Lower lobe of right lung (tissue), 2 donors: ENCODE data around the gene ANO4. TPM values are rescaled to one million over a fixed set of nuclear protein-coding genes. Genes with fewer than 3 reads are reported as not detected.

Experiments used
- ATAC-seq, 2 donors: fragments of 200-7000 bp; cut with Tn5 transposase; one replicate each; pipeline ENCODE4 v1.9.1; 2020 to 2022; ENCODE audit warnings: mild to moderate bottlenecking in 2 of 2, moderate library complexity in 2 of 2
- DNase-seq: peaks from one replicate; pipeline ENCODE4 v3.0.0-alpha.2; 2020
- H3K27ac ChIP-seq: fragments of 200-600 bp; one replicate; pipeline ENCODE4 v1.8.0; 2022
- H3K27me3 ChIP-seq: fragments of 200-600 bp; one replicate; pipeline ENCODE4 v1.8.0; 2022; ENCODE audit warnings: low read depth
- H3K36me3 ChIP-seq: fragments of 200-600 bp; one replicate; pipeline ENCODE4 v1.8.0; 2022; ENCODE audit warnings: mild to moderate bottlenecking
- H3K4me1 ChIP-seq: fragments of 200-600 bp; one replicate; pipeline ENCODE4 v1.8.0; 2022
- H3K4me3 ChIP-seq: fragments of 200-600 bp; one replicate; pipeline ENCODE4 v1.8.0; 2022; ENCODE audit warnings: mild to moderate bottlenecking
- H3K9me3 ChIP-seq: fragments of 200-600 bp; one replicate; pipeline ENCODE4 v1.8.0; 2022
- intact Hi-C: fragments of 100-400 bp; cut with DNase I; formaldehyde crosslinking; loops from one replicate; pipeline ENCODE4 v1.11.0; 2022
- long read RNA-seq: library from polyadenylated mRNA; unstranded; transcript quantifications from one replicate; pipeline ENCODE4 v2.0.0, GENCODE V29; 2021
- total RNA-seq: library from RNA; stranded (reverse); fragmentation: NEBNext Ultra II Directional; extraction: Animal tissue kit (Norgen Biotek cat#: 25700); gene quantifications from one replicate; pipeline ENCODE4 v1.2.1, GENCODE V29; 2021
- TF ChIP-seq, protein P1 (sequence below): fragments of 200-600 bp; IDR thresholded peaks from one replicate; pipeline ENCODE4 v1.8.0; 2022; ENCODE audit warnings: antibody characterized with exemption, mild to moderate bottlenecking
- donor health status: DM: no; HTN: yes; CAD: no; lungs with severe emphysema.

ANO4 gene
- 0.74 TPM for total RNA-seq
- long read RNA-seq, result 0 reads

DNA sequence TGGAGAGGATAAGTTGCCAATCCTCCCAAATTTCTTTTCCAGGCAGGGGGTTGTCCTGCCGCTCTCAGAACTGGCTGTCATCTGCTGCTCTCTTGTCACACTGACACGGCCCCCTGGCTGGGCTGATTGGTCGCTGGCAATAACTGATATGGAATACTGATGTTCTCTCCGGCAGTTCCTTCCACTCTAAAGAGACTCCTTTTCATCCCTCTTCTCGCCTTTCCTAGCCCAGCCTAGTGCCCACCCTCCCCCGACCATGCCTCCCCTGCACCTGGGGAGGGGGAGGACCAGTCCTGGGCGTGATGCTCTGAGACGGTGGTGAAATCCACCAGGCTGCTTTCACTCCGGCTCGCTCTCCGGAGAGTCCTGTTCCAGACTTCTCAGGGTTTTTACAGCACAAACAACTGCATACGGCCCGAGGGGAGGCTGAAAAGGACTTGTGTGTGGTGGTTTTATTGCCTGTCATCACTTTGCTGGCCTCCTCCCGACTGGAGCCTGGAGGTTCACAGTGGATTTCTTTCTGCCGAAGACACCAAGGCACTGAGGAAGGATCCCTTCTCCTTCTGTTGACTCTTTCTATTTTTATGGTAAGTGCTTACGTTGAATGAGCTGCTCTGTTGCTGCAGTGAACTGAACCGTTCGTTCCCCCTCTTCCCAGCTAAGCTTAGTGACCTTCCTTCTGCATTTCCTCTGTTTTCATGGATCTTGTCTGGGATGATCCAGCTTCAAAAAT lies at the start of gene ANO4:
Gene ANO4, plus strand, starts transcription at position 336 of the 733 bp plus-strand sequence. CDS start 107,010 bp downstream, outside the sequence.
- Histone ChIP-seq H3K9me3 (no peaks in the 10 kb centered on the region), H3K36me3 (no peaks in the 10 kb centered on the region), H3K27me3 (no peaks in the 10 kb centered on the region), H3K4me1 (no peaks in the 10 kb centered on the region), H3K27ac (no peak within 1 kb of the TSS), H3K4me3 (no peak within 1 kb of the TSS)
- intact Hi-C loops, result no loop called here
- TF ChIP-seq, protein P1, sequence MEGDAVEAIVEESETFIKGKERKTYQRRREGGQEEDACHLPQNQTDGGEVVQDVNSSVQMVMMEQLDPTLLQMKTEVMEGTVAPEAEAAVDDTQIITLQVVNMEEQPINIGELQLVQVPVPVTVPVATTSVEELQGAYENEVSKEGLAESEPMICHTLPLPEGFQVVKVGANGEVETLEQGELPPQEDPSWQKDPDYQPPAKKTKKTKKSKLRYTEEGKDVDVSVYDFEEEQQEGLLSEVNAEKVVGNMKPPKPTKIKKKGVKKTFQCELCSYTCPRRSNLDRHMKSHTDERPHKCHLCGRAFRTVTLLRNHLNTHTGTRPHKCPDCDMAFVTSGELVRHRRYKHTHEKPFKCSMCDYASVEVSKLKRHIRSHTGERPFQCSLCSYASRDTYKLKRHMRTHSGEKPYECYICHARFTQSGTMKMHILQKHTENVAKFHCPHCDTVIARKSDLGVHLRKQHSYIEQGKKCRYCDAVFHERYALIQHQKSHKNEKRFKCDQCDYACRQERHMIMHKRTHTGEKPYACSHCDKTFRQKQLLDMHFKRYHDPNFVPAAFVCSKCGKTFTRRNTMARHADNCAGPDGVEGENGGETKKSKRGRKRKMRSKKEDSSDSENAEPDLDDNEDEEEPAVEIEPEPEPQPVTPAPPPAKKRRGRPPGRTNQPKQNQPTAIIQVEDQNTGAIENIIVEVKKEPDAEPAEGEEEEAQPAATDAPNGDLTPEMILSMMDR, result no peak
- no peak for DNase-seq
- no peak for ATAC-seq

DNA sequence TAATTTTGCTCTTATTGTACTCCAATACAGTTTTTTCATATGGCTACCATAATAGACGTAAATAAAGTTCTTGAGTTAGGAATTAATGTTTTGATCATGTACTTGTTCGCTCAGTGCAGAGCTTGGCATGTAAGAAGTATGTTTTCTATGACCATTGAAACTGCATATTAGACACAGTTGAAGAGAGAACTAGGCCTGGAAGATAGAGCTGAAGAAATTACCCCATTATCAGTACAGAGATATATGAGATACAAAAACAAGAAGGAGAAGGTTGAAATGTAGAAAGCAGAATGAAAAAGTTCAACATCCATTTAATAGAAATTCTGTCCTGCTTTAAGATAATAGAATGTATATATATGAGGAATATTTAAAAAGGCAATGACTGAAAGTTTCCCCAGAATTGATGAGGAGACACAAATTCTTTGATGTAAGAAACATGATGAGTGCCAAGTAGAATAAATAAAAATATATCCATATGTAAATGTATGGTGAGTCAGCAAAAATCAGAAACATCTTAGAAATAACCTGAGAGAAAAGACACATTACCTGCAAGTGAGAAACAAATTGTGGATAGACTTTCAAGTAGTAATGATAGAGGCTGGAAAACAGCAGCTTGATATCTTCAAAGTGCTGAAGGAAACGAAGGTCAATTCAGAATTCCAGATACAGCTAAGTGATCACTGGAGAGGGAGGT lies 49.1 kb upstream of the ANO4 start:
- H3K4me3 ChIP-seq, result no peak overlapping the region
- TF ChIP-seq, protein P1, result no peak
- DNase-seq (no peak), ATAC-seq (no peak)
- H3K27me3 ChIP-seq, result no peaks in the 10 kb centered on the region
- intact Hi-C loops, result no loop called here
- H3K4me1 ChIP-seq, result no peaks in the 10 kb centered on the region
- no peak overlapping the region for H3K27ac ChIP-seq
- H3K9me3 ChIP-seq, result no peaks in the 10 kb centered on the region
- H3K36me3 ChIP-seq, result no peaks in the 10 kb centered on the region

DNA sequence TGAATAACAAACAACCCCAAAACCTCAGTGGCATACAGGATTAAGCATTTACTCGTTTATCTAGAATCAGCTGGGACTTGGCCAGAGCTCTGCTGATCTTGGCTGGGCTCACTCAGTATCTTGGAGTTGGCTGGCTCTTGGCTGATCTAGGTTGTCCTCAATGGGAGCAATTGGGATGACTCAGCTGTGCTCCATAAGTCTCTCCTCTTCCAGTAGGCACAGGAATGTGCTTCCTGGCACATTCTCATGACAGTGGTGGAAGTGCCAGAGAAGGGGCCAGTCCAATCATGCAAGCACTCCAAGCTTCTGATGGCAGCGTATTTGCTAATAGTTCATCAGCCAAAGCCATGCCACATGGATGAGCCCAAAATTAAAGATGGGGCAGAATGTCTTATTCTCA lies 41.7 kb upstream of the ANO4 start:
- ATAC-seq (no peak), DNase-seq (no peak)
- H3K9me3 ChIP-seq, result peaks cover 3% of the 10 kb centered on the region
- TF ChIP-seq, protein P1, result no peak
- H3K36me3 ChIP-seq, result no peaks in the 10 kb centered on the region
- intact Hi-C loops, result no loop called here
- H3K4me3 ChIP-seq, result no peak overlapping the region
- H3K27ac ChIP-seq, result no peak overlapping the region
- no peaks in the 10 kb centered on the region for H3K4me1 ChIP-seq
- no peaks in the 10 kb centered on the region for H3K27me3 ChIP-seq

DNA sequence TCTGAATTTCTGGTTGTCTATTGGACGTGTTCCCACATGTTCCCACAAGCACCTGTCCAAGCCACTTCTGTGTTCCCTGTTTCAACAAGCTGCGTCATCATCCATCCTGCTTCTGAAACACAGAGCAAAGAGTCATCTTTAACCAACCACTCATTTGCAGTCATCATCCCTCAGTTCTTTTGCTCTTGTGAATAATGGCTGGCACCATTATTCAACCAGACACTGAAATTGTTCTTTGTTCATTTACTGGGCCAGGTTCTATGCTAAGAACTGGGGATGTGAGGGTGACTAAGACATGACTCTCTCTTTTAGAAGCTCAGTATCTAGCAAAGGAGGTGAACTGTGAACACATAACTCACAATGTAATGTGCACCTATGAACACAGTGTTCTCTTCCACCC lies 40.7 kb upstream of the ANO4 start:
- Histone ChIP-seq H3K9me3 (peaks cover 3% of the 10 kb centered on the region), H3K4me3 (no peak overlapping the region), H3K27ac (no peak overlapping the region), H3K36me3 (no peaks in the 10 kb centered on the region), H3K27me3 (no peaks in the 10 kb centered on the region), H3K4me1 (no peaks in the 10 kb centered on the region)
- intact Hi-C loops, result no loop called here
- TF ChIP-seq, protein P1, result no peak
- DNase-seq (no peak), ATAC-seq (no peak)

DNA sequence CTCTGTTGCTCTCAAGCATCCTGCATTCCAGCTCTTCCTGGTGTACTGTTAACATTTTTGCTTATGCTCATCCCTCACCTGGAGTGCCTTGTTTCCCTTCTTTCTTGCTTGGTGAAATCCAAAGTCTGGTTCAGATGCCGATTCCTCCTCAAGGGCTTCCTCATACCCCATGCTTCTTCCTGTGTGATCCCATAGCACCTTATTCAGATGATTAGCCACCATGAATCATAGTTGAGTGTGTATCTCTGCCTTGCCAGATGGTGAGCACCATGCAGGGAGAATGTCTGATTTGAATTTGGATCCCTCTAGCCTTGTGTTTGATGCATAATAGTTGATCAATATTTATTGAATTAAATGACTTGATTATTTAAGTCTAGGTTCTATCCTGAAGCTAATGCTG lies 39.4 kb upstream of the ANO4 start:
- H3K4me1 ChIP-seq, result no peaks in the 10 kb centered on the region
- DNase-seq (no peak), ATAC-seq (no peak)

More for the DNA sequence above, 39.4 kb upstream of the ANO4 start:
- Histone ChIP-seq H3K4me3 (no peak overlapping the region), H3K27me3 (no peaks in the 10 kb centered on the region), H3K36me3 (no peaks in the 10 kb centered on the region), H3K9me3 (peaks cover 3% of the 10 kb centered on the region), H3K27ac (no peak overlapping the region)
- TF ChIP-seq, protein P1, result no peak
- intact Hi-C loops, result no loop called here
